Measurements from ENCODE around the gene CDH3.

DNA sequence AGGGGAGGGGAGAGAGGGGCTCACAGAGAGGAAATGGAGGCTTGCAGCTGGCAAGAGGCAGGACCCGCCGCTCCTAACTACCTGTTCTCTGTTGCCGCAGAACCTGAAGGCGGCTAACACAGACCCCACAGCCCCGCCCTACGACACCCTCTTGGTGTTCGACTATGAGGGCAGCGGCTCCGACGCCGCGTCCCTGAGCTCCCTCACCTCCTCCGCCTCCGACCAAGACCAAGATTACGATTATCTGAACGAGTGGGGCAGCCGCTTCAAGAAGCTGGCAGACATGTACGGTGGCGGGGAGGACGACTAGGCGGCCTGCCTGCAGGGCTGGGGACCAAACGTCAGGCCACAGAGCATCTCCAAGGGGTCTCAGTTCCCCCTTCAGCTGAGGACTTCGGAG is 53.0 kb downstream of the CDH3 start:
- TF ChIP-seq POLR2AphosphoS5 (IDR thresholded peaks at IDR 0.05; ENCODE audit: low read depth, low read length) (no peak), RAD21 (IDR thresholded peaks at IDR 0.05 in 1 of 2, conservative IDR thresholded peaks at IDR 0.05 in 1 of 2; ENCODE audit: low read depth in 2 of 2, low read length in 2 of 2) (no peak), POLR2A (IDR thresholded peaks at IDR 0.05; ENCODE audit: control extremely low read depth in 1 of 2, low read depth in 2 of 2, low read length in 2 of 2) (no peak), JUND (IDR thresholded peaks at IDR 0.05; ENCODE audit: low read length) (no peak), PHF8 (conservative IDR thresholded peaks at IDR 0.05; ENCODE audit: low read depth, low read length) (no peak), RXRA (IDR thresholded peaks at IDR 0.05; ENCODE audit: insufficient read depth, low read depth, low read length) (no peak)
- TF ChIP-seq, protein P1, sequence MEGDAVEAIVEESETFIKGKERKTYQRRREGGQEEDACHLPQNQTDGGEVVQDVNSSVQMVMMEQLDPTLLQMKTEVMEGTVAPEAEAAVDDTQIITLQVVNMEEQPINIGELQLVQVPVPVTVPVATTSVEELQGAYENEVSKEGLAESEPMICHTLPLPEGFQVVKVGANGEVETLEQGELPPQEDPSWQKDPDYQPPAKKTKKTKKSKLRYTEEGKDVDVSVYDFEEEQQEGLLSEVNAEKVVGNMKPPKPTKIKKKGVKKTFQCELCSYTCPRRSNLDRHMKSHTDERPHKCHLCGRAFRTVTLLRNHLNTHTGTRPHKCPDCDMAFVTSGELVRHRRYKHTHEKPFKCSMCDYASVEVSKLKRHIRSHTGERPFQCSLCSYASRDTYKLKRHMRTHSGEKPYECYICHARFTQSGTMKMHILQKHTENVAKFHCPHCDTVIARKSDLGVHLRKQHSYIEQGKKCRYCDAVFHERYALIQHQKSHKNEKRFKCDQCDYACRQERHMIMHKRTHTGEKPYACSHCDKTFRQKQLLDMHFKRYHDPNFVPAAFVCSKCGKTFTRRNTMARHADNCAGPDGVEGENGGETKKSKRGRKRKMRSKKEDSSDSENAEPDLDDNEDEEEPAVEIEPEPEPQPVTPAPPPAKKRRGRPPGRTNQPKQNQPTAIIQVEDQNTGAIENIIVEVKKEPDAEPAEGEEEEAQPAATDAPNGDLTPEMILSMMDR (IDR thresholded peaks at IDR 0.05; ENCODE audit: control extremely low read depth in 1 of 3, insufficient read depth in 1 of 3, low read depth in 1 of 3, low read length in 3 of 3) = no peak
- TF ChIP-seq, protein P2, sequence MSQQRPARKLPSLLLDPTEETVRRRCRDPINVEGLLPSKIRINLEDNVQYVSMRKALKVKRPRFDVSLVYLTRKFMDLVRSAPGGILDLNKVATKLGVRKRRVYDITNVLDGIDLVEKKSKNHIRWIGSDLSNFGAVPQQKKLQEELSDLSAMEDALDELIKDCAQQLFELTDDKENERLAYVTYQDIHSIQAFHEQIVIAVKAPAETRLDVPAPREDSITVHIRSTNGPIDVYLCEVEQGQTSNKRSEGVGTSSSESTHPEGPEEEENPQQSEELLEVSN (IDR thresholded peaks at IDR 0.05) = no peak
